ENCODE data around the gene VAV3. TPM values are rescaled to one million over a fixed set of nuclear protein-coding genes. Genes with fewer than 3 reads are reported as not detected.

The VAV3 gene
- total and polyA plus RNA-seq, 2 of the 8 experiments (the other 6 are each of a cell fraction or from before 2014, with no cell fraction given), result 2.9 to 7.9 TPM

DNA sequence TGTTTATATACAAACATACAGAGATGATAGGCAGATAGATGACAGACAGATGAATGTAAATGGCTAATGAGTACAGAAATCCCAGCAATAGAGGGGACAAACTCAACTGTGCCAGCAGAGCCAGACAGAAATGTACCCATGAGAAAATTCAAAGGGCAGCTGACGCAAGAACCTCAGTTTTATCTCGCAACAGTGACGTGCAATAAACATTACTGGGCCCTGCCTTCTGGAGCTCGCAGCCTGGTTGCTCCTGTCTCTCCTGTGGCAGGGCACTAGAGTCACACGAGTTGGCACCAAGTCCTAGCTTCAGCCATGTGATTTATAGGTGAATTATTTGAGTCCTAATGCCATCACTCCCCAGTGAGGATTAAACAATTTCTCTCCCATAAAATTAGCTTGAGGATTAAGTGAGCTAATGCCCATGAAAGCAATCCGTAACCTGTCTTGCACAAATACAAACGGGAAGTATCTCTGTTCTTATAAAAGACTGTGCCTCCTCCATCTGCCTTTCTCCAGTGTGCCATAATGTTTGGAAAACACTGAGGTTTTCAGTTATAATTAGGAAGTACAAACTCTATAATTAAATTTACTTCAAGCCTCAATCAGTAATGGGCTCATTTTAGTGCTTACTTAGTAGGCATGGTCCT, 50.7 kb downstream of the VAV3 start:
- Histone ChIP-seq H3K9me3 (ENCODE audit: insufficient read depth in 2 of 2, low read depth in 1 of 2, low read length in 1 of 2) (no peaks in the 10 kb centered on the region), H2AK5ac (ENCODE audit: low read depth, low read length) (no peak overlapping the region), H3K79me1 (ENCODE audit: low read depth, low read length) (no peaks in the 10 kb centered on the region; the same call in 1 of the 2 replicates), H3K56ac (replicated peaks; ENCODE audit: insufficient read length, low read depth, low read length) (no peak overlapping the region), H3K4me2 (ENCODE audit: insufficient read depth in 1 of 2, low read depth in 2 of 2, low read length in 2 of 2) (no peak overlapping the region), H4K8ac (ENCODE audit: extremely low read depth, insufficient read depth, low read length) (no peak overlapping the region), H4K20me1 (replicated peaks in 1 of 2; ENCODE audit: control insufficient read depth in 1 of 2, insufficient read depth in 2 of 2, low read length in 2 of 2) (no peaks in the 10 kb centered on the region), H2BK120ac (replicated peaks; ENCODE audit: low read depth, low read length) (no peak overlapping the region), H4K5ac (ENCODE audit: insufficient read length, low read depth, low read length) (no peak overlapping the region), H2BK5ac (ENCODE audit: low read depth, low read length) (no peak overlapping the region), H2BK12ac (ENCODE audit: low read depth, low read length) (no peak overlapping the region), H3K23ac (ENCODE audit: insufficient read length) (no peak overlapping the region), H3K18ac (ENCODE audit: extremely low read depth, low read length) (no peak overlapping the region), H2BK20ac (ENCODE audit: low read length) (no peak overlapping the region), H3K23me2 (ENCODE audit: low read depth, low read length) (no peaks in the 10 kb centered on the region), H2BK15ac (ENCODE audit: low read length) (no peak overlapping the region), H3K4me1 (replicated peaks in 1 of 4; ENCODE audit: control insufficient read depth in 3 of 4, insufficient read depth in 4 of 4, low read length in 3 of 4) (no peaks in the 10 kb centered on the region), H3K14ac (ENCODE audit: insufficient read length) (no peak overlapping the region), H3K27me3 (replicated peaks in 1 of 4; ENCODE audit: control insufficient read depth in 3 of 4, extremely low read depth in 1 of 4, insufficient read depth in 3 of 4, low read length in 3 of 4) (no peaks in the 10 kb centered on the region; a peak in 1 of 7 replicates), H3K4ac (replicated peaks; ENCODE audit: insufficient read length, low read depth, low read length) (no peak overlapping the region), H3K4me3 (ENCODE audit: extremely low read depth in 1 of 4, insufficient read depth in 2 of 4, low read depth in 3 of 4, low read length in 4 of 4) (no peak overlapping the region), H2AFZ (ENCODE audit: low read length) (no peak overlapping the region), H3K36me3 (ENCODE audit: control insufficient read depth in 2 of 4, insufficient read depth in 4 of 4, low read length in 3 of 4) (no peaks in the 10 kb centered on the region), H3K79me2 (ENCODE audit: control insufficient read depth in 1 of 2, insufficient read depth in 2 of 2, low read length in 2 of 2) (peaks cover 0 to 4% of the 10 kb centered on the region in 2 experiments; a peak in 1 of 4 replicates), H3K27ac (ENCODE audit: low read depth, low read length) (no peak overlapping the region), H3K9ac (replicated peaks in 1 of 4; ENCODE audit: extremely low read depth in 1 of 4, low read depth in 3 of 4, low read length in 3 of 4) (no peak overlapping the region), H4K91ac (replicated peaks; ENCODE audit: insufficient read length, low read length) (no peak overlapping the region)
- FAIRE-seq (no peak), DNase-seq (ENCODE audit: low read depth in 1 of 2, low spot score in 2 of 2) (no peak)
- WGBS, 2 experiments (ENCODE audit: extremely low coverage in 1 of 2, insufficient coverage in 1 of 2, insufficient read length in 1 of 2, insufficient replicate concordance in 2 of 2, low coverage in 1 of 2, low lambda C conversion rate in 2 of 2, missing lambda C conversion rate in 1 of 2), result 92% methylated on average over 7 of the region's 7 CpGs; no CpG with 5 or more reads in 1 of the 2 experiments
- TF ChIP-seq SUZ12 (IDR thresholded peaks at IDR 0.05; ENCODE audit: low read length) (no peak), SRF (IDR thresholded peaks at IDR 0.05; ENCODE audit: low read depth, low read length) (no peak), GTF2F1 (IDR thresholded peaks at IDR 0.05; ENCODE audit: borderline replicate concordance, low read depth, low read length) (no peak), BRCA1 (IDR thresholded peaks at IDR 0.05; ENCODE audit: low read depth, low read length) (no peak)
- TF ChIP-seq, protein P1, sequence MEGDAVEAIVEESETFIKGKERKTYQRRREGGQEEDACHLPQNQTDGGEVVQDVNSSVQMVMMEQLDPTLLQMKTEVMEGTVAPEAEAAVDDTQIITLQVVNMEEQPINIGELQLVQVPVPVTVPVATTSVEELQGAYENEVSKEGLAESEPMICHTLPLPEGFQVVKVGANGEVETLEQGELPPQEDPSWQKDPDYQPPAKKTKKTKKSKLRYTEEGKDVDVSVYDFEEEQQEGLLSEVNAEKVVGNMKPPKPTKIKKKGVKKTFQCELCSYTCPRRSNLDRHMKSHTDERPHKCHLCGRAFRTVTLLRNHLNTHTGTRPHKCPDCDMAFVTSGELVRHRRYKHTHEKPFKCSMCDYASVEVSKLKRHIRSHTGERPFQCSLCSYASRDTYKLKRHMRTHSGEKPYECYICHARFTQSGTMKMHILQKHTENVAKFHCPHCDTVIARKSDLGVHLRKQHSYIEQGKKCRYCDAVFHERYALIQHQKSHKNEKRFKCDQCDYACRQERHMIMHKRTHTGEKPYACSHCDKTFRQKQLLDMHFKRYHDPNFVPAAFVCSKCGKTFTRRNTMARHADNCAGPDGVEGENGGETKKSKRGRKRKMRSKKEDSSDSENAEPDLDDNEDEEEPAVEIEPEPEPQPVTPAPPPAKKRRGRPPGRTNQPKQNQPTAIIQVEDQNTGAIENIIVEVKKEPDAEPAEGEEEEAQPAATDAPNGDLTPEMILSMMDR (IDR thresholded peaks at IDR 0.05; ENCODE audit: control extremely low read depth in 1 of 3, insufficient read depth in 1 of 3, low read depth in 1 of 3, low read length in 3 of 3), result no peak
- ChIA-PET CTCF (ENCODE audit: partially characterized antibody) (interaction anchor here (0.6 to 1.6 kb wide), 2 partner anchors 10 to 75 kb away, joined by 4 to 5 read pairs; no protein-coding TSS in a partner anchor), POLR2A (ENCODE audit: partially characterized antibody) (no interaction called here)
